Fibroblast of lung (primary cell): Measurements from ENCODE around the gene CCDC102A.

ENCODE experiments used
- EZH2 ChIP-seq: IDR thresholded peaks from 2 replicates; pipeline ENCODE4 v1.5.1; 2012; ENCODE audit warnings: low read length, control low read depth, mild to moderate bottlenecking; ENCODE audit errors: missing control alignments
- TF ChIP-seq, protein P1 (sequence below), 2 donors: IDR thresholded peaks in 1 of 2; conservative IDR thresholded peaks in 1 of 2; 1 replicate in 1 of 2; 2 replicates in 1 of 2; pipeline ENCODE4 v1.5.1; 2011 to 2012; ENCODE audit warnings: low read length in 2 of 2, control low read depth in 1 of 2, inconsistent platforms in 1 of 2, low read depth in 1 of 2, mild to moderate bottlenecking in 1 of 2

DNA sequence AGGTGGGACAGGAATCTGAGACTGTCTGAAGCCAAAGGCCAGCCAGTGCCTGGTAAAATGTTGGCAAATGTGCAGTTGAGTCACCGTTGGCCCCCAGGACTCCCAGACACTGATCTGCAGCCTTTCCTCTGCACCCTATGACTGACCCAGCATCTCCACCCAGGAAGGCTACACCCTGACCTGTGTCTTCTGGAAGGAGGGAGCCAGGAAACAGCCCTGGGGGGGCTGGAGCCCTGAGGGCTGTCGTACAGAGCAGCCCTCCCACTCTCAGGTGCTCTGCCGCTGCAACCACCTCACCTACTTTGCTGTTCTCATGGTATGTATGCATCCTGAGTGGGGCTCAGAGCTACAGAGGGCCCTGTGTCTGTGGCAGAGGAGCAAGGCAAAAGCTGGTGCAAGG lies 30.1 kb upstream of the CCDC102A start:
- TF ChIP-seq, protein P1, sequence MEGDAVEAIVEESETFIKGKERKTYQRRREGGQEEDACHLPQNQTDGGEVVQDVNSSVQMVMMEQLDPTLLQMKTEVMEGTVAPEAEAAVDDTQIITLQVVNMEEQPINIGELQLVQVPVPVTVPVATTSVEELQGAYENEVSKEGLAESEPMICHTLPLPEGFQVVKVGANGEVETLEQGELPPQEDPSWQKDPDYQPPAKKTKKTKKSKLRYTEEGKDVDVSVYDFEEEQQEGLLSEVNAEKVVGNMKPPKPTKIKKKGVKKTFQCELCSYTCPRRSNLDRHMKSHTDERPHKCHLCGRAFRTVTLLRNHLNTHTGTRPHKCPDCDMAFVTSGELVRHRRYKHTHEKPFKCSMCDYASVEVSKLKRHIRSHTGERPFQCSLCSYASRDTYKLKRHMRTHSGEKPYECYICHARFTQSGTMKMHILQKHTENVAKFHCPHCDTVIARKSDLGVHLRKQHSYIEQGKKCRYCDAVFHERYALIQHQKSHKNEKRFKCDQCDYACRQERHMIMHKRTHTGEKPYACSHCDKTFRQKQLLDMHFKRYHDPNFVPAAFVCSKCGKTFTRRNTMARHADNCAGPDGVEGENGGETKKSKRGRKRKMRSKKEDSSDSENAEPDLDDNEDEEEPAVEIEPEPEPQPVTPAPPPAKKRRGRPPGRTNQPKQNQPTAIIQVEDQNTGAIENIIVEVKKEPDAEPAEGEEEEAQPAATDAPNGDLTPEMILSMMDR (conservative IDR thresholded peaks at IDR 0.05 in 1 of 2, IDR thresholded peaks at IDR 0.05 in 1 of 2; ENCODE audit: low read depth in 1 of 2, low read length in 2 of 2), result no peak
- no peak for TF ChIP-seq EZH2
